Fibroblast of skin of back (primary cell): ENCODE measurements around the gene DNAJC17.
A peak's percentile ranks its signal among the peaks of the same experiment; 100 is the strongest.

Source experiments
- DNase-seq: peaks from one replicate; pipeline ENCODE4 v3.0.0-alpha.2; 2013

DNAJC17 gene

DNA sequence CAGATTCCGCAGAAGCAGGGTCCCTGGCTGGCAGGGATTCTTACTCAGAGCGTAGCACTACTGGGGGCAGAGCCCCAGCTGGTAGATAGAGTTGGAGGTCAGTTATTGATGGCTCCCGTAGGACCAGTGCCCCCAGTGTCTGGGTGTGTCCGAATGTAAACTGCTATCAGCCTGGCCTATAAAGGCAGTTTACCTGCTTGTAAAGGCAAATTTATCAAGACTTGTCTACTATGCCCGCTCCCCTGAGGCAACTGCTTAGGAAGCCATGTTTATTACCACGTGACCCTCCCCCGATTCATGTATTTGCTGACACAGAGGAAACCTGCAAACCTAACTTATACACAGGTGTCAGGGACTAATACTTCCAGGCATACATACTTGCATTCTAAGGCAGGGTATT lies 21.8 kb upstream of the DNAJC17 start:
- DNase-seq: no peak

- no peak for DNase-seq
Measured at GRCh38 chr15:40828447-40829036, 21.3 kb upstream of the DNAJC17 start, which contains the start of gene PPP1R14D. Gene PPP1R14D, minus strand, starts transcription at chr15:40828708. Its CDS starts 67 bp downstream, at chr15:40828641.

DNA sequence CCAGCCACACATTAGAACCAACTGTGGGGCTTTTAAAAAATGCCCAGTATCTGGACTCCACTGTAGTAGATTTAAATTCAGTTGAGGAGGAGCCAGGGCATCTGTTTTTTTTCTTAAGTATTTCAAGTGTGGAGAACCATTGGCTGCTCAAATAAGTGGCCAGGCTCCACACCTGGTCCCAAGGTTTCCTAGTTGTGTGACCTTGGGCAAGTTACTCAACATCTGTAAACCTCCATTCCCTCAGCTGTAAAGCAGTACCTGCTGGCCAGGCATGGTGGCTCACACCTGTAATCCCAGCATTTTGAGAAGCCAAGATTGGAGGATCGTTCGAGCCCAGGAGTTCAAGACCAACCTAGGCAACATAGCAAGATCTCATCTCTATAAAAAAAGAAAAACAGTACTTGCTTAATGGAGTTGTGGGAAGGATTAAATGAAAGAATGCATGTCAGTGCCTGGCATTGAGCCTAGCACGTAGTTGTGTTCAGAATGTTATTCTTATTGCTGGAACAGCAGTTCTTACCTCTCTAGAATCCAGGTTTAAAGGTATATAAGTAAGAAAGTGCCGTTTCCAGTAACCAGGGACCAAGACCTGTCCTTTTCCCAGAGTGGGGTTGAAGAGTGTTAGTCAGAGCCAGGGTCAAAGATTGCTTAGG lies 19.3 kb upstream of the DNAJC17 start:
- DNase-seq: no peak

GRCh38 chr15:40825661-40826422 lies 18.6 kb upstream of the DNAJC17 start:
- no peak for DNase-seq

DNA sequence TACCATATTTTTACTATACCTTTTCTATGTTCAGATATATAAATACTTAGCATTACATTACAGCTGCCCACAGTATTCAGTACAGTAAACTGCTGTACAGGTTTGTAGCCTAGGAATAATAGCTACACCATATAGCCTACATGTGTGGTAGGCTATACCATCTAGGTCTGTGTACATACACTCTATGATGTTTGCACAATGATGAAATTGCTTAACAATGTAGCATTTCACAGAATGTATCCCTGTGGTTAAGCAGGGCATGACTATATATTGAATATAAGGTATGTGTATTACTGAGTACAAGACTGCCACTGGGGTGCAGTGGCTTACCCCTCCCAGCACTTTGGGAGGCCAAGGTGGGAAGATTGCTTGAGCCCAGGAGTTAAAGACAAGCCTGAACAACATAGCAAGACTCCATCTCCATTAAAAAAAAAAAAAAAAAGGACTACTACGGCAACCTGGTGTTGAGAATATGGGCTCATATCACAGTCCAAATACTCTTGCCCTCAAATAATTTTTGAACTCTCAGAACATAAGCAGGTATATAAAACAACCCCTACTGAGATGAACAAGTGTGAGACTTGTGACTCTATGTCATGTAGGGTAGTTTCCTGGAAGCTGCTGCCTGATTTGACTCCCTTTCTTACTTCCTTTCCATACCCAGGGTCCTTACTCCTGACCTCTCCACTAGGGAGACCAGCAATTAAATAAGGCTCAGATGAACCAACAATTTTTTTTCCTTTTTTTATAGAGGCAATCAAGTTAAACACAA lies 16.5 kb upstream of the DNAJC17 start:
- DNase-seq: peak; percentile 40

DNA sequence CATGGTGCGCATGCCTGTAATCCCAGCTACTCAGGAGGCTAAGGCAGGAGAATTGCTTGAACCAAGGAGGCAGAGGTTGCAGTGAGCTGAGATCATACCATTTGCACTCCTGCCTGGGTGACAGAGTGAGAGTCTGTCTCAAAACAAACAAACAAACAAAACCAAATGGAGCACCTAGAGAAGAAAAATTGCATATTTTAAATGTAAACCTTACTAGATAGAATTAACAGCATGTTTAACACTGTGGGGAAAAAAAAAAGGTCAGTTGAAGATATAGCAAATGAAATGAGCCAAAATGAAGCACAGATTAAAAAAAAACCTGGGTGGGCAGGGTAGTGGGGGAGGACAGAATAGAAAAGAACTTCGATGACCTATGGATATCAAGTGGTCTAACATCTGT lies 13.9 kb upstream of the DNAJC17 start:
- no peak for DNase-seq

DNA sequence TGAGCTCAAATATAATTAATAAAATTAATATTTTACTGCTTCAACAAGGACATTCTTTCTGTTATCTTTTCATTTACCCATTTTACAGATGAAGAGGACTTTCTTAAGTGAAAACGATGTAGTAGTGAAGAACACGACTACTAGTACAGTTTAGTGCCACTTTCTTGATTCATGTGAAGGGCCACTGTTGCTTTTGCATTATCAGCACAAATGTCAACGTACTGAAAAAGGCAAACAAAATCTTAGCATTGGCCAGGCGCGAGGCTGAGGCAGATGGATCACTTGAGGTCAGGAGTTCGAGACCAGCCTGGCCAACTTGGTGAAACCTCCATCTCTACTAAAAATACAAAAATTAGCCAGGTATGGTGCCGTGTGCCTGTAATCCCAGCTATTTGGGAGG lies 11.8 kb upstream of the DNAJC17 start:
- no peak for DNase-seq

DNA sequence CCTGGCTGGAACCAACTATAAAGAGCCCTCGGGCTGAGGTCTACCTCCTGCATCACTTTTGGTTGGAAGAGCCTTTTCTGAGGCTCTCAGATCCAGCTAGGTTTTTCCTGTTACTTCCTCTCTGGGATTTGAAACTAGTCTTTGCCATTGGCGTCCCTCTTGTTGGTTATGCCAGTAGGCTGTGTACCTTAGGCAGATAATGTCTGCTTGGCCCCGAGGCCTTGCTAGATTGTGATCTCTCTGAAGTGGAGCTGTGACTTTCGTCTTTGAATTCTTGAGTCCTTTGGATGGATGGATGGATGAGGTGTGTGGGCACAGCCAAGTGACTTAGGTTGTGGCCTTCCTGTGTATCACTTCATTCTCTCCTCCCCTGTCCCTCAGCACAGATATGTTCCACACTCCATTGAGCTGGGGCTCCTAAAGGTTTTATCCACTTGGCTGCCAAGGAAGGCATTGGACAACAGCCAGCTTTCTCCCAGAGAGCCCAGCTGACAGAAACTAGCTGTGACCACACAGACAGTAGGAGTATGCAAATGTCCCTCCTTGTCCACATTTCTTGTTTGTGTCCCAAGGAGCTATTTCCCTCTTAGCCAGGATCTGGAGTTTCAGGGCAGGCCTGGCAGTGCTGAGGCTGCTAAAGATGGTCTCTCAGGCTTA lies 7.9 kb upstream of the DNAJC17 start:
- no peak for DNase-seq

DNA sequence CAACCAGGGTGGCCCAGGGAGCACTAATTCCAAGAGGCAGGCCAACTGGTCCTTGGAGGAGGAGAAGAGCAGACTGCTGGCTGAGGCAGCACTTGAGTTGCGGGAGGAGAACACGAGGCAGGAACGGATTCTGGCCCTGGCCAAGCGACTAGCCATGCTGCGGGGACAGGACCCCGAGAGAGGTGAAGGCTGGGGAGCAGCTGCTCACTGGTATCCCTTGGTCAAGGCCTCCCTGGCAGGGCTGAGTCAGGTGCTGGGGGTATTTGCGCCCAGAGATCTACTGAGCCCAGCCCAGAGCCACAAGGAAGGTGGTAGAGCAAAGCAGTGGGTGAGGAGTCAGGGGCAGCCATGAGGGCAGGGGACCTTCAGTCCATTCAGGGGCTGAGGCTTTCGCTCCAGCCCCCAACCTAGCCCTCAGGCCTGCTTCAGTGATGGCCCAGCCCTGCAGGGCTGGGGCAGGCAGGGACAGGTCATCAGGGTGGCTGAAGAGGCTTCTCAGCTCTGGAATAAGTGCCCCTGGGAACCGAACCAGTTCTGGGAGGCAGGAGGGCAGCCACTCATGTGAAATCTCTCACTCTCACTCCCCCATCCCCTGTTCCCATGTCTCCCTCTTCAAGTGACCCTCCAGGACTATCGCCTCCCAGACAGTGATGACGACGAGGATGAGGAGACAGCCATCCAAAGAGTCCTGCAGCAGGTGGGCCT lies 5.6 kb upstream of the DNAJC17 start:
- DNase-seq: no peak

DNA sequence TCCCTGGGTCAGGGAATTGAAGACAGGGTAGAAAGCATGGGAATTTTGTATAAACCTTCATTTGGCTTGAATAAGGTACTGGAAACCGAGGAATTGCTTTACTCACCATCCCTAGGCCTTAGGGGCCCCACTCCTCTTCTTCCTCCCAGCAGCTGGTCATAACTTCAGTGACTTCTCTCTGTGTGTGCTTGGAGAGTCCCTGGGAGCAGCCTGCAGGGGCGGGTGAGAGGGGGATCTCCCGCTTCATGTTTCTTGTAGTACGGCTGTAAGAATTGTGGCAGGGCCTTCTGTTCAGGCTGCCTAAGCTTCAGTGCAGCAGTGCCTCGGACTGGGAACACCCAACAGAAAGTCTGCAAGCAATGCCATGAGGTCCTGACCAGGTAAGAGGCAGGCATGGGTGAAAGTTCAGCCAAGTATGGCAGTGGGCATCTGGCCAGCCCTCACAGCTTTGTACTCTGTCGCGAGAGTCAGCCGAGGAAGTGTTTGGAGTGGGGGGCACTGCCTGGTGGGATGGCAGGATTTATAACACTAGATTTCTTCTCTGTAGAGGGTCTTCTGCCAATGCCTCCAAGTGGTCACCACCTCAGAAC lies 1.7 kb upstream of the DNAJC17 start:
- no peak for DNase-seq

- no peak for DNase-seq
Measured at GRCh38 chr15:40807888-40808461, 702 bp upstream of the DNAJC17 start.

DNA sequence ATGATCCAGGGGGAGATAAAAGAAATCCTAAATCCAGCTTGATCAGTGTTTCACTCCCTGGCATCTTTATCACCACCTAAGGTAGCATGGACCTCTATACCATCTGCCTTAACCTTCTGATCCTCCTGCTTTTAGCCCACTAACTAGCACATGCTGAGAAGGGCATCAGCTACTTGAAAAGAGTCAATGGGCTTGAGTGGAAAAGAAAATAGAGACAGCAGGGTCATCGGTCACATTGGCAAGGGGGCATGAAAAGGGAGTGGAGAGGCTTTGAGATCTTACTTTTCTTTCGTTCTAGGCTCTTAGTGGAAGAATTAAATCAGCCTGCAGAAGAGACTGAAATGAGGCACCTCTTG lies 623 bp downstream of the DNAJC17 start:
- no peak for DNase-seq

DNA sequence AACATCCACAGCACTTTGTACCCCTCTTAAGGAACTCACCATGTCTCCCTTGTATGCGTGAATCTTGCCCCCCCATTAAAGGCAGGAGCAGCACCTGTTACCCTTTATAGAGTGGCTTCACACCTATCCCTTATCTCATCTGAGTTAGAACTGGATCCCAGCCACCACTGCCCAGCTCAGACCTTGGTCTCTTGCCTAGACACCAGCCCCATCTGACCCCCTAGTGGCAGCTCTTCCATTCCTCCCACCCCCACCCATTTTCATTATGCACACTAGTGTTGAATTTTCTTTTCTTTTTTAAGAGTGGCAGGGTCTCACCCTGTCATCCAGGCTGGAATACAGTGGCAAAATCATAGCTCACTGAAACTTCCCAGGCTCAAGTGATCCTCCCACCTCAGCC lies 3.6 kb downstream of the DNAJC17 start:
- no peak for DNase-seq

DNA sequence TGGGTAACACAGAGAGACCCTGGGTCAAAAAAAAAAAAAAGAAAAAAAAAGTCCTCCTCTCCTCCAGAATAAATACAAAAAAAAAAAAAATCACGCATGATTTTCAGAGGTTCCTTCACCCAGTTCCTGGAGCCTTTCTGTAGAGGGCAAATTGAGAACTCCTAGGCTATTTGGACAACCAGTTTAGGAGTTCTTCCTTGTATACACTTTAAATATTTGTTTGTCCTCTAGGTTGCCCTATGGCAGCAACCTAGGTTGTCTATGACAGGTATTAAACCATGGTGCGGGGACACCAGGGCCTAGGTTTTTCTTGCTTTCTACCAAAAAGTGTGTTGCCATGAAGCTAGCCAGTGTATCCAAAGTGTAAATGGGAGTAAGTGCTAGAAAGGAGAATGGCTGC lies 4.2 kb downstream of the DNAJC17 start:
- DNase-seq: no peak

- DNase-seq: no peak
Measured at GRCh38 chr15:40799523-40799922, 7.8 kb downstream of the DNAJC17 start.

DNA sequence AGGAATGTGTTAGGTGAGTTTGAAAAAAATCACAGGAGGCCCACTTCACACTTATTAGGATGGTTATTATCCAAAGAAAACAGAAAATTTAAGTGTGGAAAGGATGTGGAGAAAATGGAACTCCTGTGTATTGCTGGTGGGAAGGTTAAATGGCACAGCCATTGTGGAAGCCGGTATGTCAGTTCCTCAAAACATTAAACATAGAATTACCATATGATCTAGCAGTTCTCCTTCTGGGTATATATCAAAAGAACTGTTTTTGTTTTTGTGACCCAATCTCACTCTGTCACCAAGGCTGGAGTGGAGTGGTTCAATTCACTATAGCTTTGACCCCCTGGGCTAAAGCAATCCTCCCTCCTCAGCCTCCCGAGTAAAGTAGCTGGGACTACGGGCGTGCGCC lies 10.8 kb downstream of the DNAJC17 start:
- no peak for DNase-seq

- no peak for DNase-seq
Measured at GRCh38 chr15:40796041-40796440, 11.2 kb downstream of the DNAJC17 start.

DNA sequence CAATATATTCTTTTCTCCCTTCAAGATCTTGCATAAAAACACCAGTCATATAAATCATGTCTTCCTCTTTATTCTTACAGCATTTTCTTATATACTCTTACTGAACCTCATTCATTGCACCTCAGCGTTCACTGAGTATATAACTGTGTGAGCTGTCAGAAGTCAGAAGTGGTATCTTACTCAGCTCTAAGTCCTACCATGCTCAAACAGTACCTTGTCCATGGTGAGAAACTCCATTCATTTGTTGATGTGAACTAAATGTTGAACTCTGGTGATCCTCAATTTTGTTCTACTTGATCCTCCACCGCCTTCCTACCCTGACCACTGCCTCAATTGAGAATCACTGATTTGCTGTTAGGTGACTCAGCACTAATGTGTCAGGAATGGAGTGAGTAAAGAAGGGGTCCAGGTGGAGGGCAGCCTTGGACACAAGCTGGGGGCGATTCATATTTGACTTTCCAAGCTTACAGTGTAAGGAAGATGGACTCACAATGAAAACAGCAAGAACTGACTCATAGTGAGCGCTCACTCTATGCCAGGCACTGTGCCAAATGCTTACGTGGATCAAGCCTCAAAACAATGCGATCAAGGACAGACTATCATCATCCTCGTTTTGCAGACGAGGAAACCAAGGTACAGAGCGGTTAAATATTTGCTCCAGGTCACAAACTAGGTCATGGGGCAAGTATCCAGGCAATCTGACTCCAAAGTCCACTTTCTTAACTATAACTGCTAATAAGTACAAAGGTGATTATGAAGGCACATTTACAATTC lies 13.9 kb downstream of the DNAJC17 start:
- DNase-seq: peak; percentile 89

DNA sequence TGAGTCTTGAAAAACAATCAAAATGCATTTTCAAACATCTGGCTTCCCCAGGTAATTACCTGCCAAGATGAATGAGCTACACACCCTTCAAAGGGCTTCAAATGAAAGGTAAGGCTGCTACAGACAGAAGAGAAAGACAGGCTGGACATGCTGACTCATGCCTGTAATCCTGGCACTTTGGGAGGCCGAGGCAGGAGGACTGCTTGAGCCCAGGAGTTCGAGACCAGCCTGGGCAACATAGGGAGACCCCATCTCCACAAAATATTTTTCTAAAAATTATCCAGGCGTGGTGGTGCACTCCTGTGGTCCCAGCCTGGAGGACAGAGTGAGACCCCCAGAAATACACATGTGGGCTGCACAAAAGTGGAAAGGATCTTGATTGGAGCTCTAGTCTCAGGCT lies 14.9 kb downstream of the DNAJC17 start:
- no peak for DNase-seq

GRCh38 chr15:40790718-40791117 lies 16.6 kb downstream of the DNAJC17 start:
- DNase-seq: peak; percentile 15
